ENCODE measurements around the gene PIAS2.

DNA sequence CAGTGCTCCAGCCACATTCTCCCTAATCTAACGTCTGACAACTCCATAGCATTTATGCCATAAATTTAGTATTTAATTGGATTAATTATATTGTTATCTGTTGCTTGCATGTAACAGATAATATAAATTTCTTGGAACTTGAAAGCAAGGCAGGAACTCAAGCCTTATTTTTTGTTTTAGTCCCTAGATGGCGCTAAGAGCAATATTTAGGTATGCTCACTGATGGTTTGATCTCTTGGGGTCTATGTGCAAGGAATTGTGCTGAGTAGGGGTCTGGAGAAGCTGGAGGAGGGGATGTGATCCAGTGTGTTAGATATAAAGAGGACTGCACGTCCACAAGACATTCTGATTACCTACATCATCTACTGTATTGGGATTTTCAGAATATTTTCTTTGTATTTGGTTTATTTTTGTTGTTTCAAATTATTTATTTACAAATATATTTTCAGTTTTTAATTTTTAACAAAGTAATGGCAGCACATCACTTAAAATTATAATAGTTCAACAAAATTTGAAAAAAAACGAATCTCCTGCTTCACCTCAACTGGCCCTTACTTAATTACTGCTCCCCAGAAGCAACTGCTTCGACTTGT lies 32.9 kb upstream of the PIAS2 start:
- TF ChIP-seq, protein P1, sequence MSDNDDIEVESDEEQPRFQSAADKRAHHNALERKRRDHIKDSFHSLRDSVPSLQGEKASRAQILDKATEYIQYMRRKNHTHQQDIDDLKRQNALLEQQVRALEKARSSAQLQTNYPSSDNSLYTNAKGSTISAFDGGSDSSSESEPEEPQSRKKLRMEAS (IDR thresholded peaks at IDR 0.05) = no peak
- TF ChIP-seq CEBPB (IDR thresholded peaks at IDR 0.05) (no peak), EP300 (IDR thresholded peaks at IDR 0.05; ENCODE audit: borderline replicate concordance) (no peak), YY1 (IDR thresholded peaks at IDR 0.05; ENCODE audit: low read depth) (no peak), FOXM1 (IDR thresholded peaks at IDR 0.05; ENCODE audit: borderline replicate concordance, low read depth) (no peak)

Data from Ishikawa (cell line).